Activated effector memory CD4-positive, alpha-beta T cell treated with Interleukin-2 at 50 U/mL for 16 hours (primary cell): ENCODE measurements around the gene POTEF.
"Not testable (repeated sequence)": the region's sequence is repeated elsewhere in the genome, so short reads cannot be mapped to it uniquely, and the experiment has no call there.

Experiments used
- DNase-seq: peaks from one replicate; pipeline ENCODE4 v3.0.0-alpha.2; 2020

Gene POTEF

DNA sequence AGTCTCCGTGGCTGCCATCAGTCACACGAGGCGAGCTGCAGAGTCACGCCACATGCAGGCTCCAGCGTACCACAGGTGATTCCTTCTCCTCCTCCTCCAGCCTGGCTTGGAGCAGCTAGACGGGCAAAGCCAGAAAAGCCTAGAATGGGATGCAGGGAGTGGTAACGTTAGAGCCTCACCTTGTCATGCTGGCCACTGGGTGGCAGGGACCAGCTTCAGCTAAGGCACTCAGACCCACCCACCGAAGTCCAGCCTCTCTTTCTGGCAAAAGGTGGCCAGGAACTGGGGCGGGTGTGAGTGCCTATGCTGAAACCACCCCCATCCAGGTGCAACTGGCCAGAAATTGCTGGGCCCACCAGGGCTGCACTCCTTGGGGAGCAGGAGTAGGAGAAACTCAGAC lies 1.3 kb downstream of the POTEF start:
- not testable (repeated sequence) for DNase-seq

DNA sequence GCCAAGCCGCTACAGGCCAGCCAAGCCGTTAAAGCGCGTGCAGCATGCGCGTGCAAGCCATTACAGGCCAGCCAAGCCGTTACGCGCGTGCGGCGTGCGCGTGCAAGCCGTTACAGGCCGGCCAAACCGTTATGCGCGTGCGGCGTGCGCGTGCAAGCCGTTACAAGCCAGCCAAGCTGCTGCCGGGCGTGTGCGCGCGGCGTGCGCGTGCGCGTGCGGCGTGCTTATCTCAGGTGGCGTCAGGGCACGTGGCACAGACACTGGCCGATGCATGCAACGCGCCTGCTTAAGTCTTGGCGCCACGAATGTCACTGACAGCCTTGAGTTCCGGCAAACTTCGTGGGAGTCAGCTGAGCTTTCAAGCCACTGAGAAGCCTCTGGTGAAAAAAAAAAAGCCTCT lies 8.1 kb downstream of the POTEF start:
- not testable (repeated sequence) for DNase-seq

DNA sequence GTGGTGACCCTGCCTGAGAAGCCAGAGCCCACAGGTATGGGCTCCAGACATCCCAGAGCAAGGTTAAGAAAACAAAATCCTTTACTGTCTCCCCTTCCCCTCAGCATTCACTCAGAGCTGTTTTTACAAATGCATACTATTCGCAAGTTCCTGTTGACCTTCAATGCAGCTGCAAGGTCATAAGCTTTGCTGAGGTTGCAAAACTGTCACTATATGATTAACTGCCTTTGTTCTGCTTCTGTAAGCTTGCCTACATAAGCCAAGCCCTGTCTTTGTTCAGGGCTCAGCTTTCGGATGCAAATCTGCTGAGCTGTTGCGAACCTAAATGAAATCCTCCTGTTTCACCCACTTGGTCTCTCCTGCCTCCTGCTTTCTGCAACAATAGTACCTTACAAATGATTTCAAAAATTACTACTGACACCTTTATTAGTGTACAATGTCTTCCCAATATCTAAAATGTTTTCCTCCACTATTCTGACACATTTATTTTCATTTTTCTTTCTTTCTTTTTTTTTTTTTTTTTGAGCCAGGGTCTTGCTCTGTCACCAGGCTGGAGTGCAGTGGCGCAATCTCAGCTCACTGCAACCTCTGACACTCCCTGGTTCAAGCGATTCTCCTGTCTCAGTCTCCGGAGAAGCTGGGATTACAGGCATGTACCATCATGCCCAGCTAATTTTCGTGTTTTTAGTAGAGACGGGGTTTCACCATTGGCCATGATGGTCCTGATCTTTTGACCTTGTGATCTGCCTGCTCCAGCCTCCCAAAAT lies 26.2 kb downstream of the POTEF start:
- not testable (repeated sequence) for DNase-seq

DNA sequence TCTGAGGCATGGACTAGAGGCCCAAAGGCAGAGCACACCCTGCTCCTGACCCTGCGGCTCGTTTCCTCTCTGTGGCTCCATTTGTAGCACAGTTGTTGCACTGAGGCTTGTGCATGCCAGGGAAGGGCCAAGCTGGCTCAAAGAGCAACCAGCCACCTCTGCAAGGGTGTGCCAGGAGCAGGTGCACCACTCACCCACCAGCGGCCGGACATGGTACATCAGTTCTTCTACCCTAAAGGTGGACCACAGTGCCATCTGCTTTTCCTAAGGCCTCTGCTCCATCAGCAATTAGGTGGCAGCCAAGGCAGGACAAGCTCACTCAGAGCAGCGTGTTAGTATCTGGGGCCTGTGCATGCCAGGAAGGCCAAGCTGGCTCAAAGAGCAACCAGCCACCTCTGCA lies 66.4 kb downstream of the POTEF start:
- not testable (repeated sequence) for DNase-seq

DNA sequence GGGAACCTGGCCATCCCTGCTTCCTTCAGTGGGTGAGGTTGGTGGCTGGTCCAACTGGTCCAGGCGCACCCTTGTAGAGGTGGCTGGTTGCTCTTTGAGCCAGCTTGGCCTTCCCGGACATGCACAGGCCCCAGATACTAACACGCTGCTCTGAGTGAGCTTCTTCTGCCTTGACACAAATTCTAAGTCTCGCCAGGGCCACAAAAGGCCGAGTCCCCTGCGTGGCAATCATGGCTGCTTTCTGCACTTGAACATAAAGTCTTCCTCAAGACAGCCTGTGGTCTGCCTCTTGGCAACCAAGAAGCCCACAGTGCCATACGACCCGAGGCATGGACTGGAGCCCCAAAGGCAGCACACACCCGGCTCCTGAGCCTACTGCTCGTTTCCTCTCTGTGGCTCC lies 69.0 kb downstream of the POTEF start:
- not testable (repeated sequence) for DNase-seq

DNA sequence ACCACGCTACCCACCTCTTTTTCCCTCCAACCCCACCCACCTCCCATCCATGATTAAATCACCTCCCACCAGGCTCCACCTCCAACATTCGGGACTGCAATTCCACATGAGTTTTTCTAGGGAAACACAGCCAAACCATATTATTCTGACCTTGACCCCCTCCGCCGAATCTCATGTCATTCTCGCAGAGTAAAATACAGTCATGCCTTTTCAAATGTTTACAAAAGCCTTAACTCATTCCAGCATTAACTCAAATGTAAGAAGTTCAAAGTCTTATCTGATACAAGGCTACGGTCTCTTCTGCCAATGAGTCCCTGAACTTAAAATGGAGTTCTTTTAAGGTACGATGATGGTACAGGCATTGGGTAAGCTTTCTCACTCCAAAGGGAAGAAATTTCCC lies 72.7 kb downstream of the POTEF start:
- DNase-seq = not testable (repeated sequence)

DNA sequence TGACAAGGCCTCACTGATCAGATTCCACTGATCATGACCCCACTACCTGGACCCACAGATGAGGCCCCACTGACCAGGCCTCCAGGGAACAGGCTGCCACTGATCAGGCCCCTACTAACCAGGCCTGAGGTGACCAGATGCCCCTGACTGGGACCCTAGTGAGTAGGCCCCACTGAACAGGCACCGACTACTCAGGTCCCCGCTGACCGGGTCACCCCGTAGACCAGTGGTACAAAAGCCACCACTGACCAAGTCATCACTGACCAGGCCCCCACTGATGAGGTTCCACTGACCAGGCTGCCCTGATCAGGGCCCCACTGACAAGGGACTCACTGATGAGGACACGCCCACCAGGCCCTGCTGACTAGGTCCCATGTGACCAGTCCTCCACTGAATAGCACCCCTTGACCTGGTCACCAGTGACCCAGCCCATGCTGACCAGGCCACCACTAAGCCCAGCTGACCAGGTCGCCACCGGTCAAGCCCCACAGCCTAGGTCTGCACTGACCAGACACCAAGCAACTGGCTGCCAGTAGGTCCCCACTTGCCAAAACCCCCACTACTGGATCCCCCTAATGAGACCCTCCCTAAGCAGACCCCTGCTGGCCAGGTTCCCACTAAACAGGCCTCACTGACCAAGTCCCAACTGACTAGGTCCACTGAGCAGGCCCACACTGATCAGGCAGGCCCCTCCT lies 75.7 kb downstream of the POTEF start:
- DNase-seq = not testable (repeated sequence)

DNA sequence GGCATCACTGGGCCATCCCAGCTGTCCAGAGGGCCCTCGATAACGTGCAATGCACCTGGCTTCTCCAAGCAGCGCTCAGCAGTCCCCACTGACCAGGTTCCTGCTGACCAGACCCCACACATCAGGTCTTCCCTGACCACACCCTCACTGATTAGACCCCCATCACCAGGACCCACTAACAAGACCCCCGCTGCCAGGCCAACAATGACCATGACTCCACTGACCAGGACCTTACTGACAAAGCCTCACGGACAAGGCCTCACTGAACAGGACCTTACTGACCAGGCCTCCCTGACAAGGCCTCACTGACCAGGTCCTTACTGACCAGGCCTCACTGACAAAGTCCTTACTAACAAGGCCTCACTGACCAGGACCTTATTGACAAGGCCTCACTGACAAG lies 76.6 kb downstream of the POTEF start:
- DNase-seq = not testable (repeated sequence)

DNA sequence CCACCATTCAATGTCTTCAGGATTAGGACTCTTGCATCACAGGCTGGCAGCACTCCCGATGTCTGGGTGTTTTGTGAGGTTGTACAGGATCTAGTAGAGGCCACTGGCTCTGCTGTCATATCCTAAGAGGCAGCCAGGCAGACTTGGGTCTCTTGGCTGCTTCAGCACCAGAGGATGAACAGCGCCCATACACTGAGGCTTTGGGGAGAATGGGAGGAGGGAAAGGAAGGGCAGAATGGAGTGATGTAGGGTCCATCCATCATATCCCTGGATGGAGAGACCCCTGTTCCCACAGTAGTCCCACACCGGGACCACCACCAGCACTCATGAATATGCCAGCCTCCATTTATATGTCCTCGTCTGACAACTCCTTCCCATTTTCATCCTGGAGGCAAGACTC lies 80.6 kb downstream of the POTEF start:
- DNase-seq = not testable (repeated sequence)

DNA sequence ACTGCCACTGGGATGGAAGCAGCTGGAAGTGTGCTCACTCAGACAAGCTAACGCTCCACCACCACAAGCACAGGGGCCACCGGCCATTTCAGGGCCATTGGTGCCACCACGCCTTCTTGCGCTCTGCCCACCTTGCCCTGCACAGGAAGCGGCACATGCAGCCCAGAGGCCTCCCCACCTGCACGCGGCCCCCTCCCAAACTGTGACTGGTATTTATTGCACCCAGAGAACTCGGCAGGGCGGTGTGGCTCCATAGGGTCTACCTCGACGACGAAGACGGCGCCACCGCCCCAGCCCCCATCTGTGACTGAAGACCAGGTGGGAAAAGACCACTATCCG lies 90.8 kb downstream of the POTEF start:
- not testable (repeated sequence) for DNase-seq

DNA sequence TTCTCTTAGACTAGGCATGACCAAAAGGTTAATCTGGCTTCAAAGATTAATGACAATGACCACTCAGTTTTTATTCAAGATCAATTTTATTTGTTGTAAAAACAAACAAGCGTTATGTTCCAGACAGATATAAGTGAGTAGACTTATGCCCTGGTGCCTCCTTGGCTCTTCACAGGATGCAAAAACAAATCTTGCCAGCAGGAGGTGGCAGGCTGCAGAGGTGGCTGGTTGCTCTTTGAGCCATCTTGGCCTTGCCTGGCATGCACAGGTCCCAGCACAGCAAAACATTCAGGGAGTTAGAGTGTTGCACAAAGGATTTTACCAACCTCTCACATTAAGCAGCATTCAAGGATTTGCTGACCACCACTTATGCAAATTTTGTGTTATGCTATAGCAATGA lies 103.1 kb downstream of the POTEF start:
- DNase-seq = not testable (repeated sequence)
